Measurements from ENCODE around the gene SCYGR8.
"Not testable (repeated sequence)": the region's sequence is repeated elsewhere in the genome, so short reads cannot be mapped to it uniquely, and the experiment has no call there.

The SCYGR8 gene

GRCh38 chr2:227745594-227745993, at the start of gene SCYGR8:
Gene SCYGR8, plus strand, starts transcription at chr2:227745894. Its CDS starts 0 bp downstream, at chr2:227745894.
- DNase-seq (ENCODE audit: low read depth, low spot score) = no peak

GRCh38 chr2:227696990-227697679, 48.6 kb upstream of the SCYGR8 start:
- no peak for DNase-seq (ENCODE audit: low read depth, low spot score)

- DNase-seq (ENCODE audit: low read depth, low spot score) = no peak
Observed at GRCh38 chr2:227701556-227701955, 44.1 kb upstream of the SCYGR8 start.

GRCh38 chr2:227703280-227703732, 42.4 kb upstream of the SCYGR8 start:
- DNase-seq (ENCODE audit: low read depth, low spot score) = no peak

GRCh38 chr2:227703961-227704360, 41.7 kb upstream of the SCYGR8 start:
- DNase-seq (ENCODE audit: low read depth, low spot score) = no peak

GRCh38 chr2:227706859-227707258, 38.8 kb upstream of the SCYGR8 start:
- no peak for DNase-seq (ENCODE audit: low read depth, low spot score)

- DNase-seq (ENCODE audit: low read depth, low spot score) = no peak
Observed at GRCh38 chr2:227707390-227707789, 38.3 kb upstream of the SCYGR8 start.

- DNase-seq (ENCODE audit: low read depth, low spot score) = no peak
Observed at GRCh38 chr2:227710986-227711385, 34.7 kb upstream of the SCYGR8 start.

- DNase-seq (ENCODE audit: low read depth, low spot score) = no peak
Observed at GRCh38 chr2:227713291-227713690, 32.4 kb upstream of the SCYGR8 start.

GRCh38 chr2:227716501-227716900, 29.2 kb upstream of the SCYGR8 start:
- no peak for DNase-seq (ENCODE audit: low read depth, low spot score)

- DNase-seq (ENCODE audit: low read depth, low spot score) = no peak
Observed at GRCh38 chr2:227717687-227718567, 27.8 kb upstream of the SCYGR8 start, which contains the start of gene SLC19A3. Gene SLC19A3, minus strand, starts transcription at chr2:227718028. Its CDS starts 15,710 bp downstream, at chr2:227702318.

- DNase-seq (ENCODE audit: low read depth, low spot score) = no peak
Observed at GRCh38 chr2:227719641-227720040, 26.1 kb upstream of the SCYGR8 start.

- no peak for DNase-seq (ENCODE audit: low read depth, low spot score)
Observed at GRCh38 chr2:227720680-227721079, 25.0 kb upstream of the SCYGR8 start.

- DNase-seq (ENCODE audit: low read depth, low spot score) = not testable (repeated sequence)
Observed at GRCh38 chr2:227722821-227723220, 22.9 kb upstream of the SCYGR8 start.

GRCh38 chr2:227724394-227725039, 21.2 kb upstream of the SCYGR8 start, which contains the start of gene SCYGR6:
Gene SCYGR6, minus strand, starts transcription at chr2:227724757. Its CDS starts 0 bp downstream, at chr2:227724757.
- DNase-seq (ENCODE audit: low read depth, low spot score) = no peak

GRCh38 chr2:227728035-227728434, 17.7 kb upstream of the SCYGR8 start, which contains the start of gene SCYGR7:
Gene SCYGR7, plus strand, starts transcription at chr2:227728335. Its CDS starts 0 bp downstream, at chr2:227728335.
- no peak for DNase-seq (ENCODE audit: low read depth, low spot score)

GRCh38 chr2:227739351-227739750, 6.3 kb upstream of the SCYGR8 start:
- no peak for DNase-seq (ENCODE audit: low read depth, low spot score)

- not testable (repeated sequence) for DNase-seq (ENCODE audit: low read depth, low spot score)
Observed at GRCh38 chr2:227740705-227741104, 5.0 kb upstream of the SCYGR8 start.

GRCh38 chr2:227748079-227748478, 2.4 kb downstream of the SCYGR8 start:
- no peak for DNase-seq (ENCODE audit: low read depth, low spot score)

- not testable (repeated sequence) for DNase-seq (ENCODE audit: low read depth, low spot score)
Observed at GRCh38 chr2:227756261-227756660, 10.6 kb downstream of the SCYGR8 start.

GRCh38 chr2:227759411-227760118, 13.9 kb downstream of the SCYGR8 start:
- no peak for DNase-seq (ENCODE audit: low read depth, low spot score)

Measured in activated CD4-positive, CD25-positive, alpha-beta regulatory T cell treated with anti-CD3 and anti-CD28 coated beads, Interleukin-2, amount 50 U/mL, for 16 hours (primary cell).